K562 (cell line): ENCODE results near the gene UBXN4. TPM values are rescaled to one million over a fixed set of nuclear protein-coding genes. Genes with fewer than 3 reads are reported as not detected.
A peak's percentile ranks its signal among the peaks of the same experiment; 100 is the strongest.

ENCODE experiments used
- DDX20 ChIP-seq: fragments of 450-650 bp; IDR thresholded peaks from 2 replicates; pipeline ENCODE4 v1.6.1; 2016; ENCODE audit warnings: missing genetic modification characterization, low read depth, mild to moderate bottlenecking, missing compliant biosample characterization, moderate library complexity
- KDM1A ChIP-seq, 2 experiments: fragments of 450-650 bp; IDR thresholded peaks; 2 replicates each; pipeline ENCODE4 v1.6.1; 2016; ENCODE audit warnings: mild to moderate bottlenecking in 2 of 2
- NCOA6 ChIP-seq: fragments of 450-650 bp; IDR thresholded peaks from 2 replicates; pipeline ENCODE4 v1.6.1; 2017; ENCODE audit warnings: mild to moderate bottlenecking
- PHTF2 ChIP-seq: fragments of 250-450 bp; sonication (Bioruptor Pico); IDR thresholded peaks from 2 replicates; pipeline ENCODE4 v1.5.0; 2021; ENCODE audit warnings: mild to moderate bottlenecking
- RAD21 ChIP-seq, 2 experiments: fragments of 250-450 bp in 1 of 2; fragments of 450-650 bp in 1 of 2; sonication (Bioruptor Pico) in 1 of 2; formaldehyde crosslinking in 1 of 2; IDR thresholded peaks in 1 of 2; conservative IDR thresholded peaks in 1 of 2; 2 replicates each; pipeline versions ENCODE4 v1.4.0 to v1.8.0; 2020 to 2022; ENCODE audit warnings: mild to moderate bottlenecking in 2 of 2, moderate library complexity in 1 of 2
- RFX5 ChIP-seq: IDR thresholded peaks from 2 replicates; pipeline ENCODE4 v1.6.1; 2011; ENCODE audit warnings: low read depth, mild to moderate bottlenecking, improper control_type of control experiment, low read length
- polyA plus RNA-seq, 8 experiments: library from polyadenylated mRNA; depleted of rRNA in 4 of 8; stranded (reverse) in 5 of 8; unstranded in 3 of 8; fragments of >200 nt; fragmentation: Nextera tagmentation in 2 of 8; fragmentation: Illumina TruSeq in 1 of 8; extraction: Ambion mirVana in 2 of 8; extraction: Trizol in 1 of 8; gene quantifications; 2 replicates each; pipeline versions ENCODE4 v1.2.1 to v1.2.3, GENCODE V29; 2011 to 2014; ENCODE audit warnings: inconsistent platforms in 1 of 8, missing spikeins in 1 of 8
- total RNA-seq, 7 experiments: library from RNA; depleted of rRNA in 6 of 7; stranded (reverse); fragments of >200 nt in 6 of 7; fragmentation: Illumina TruSeq in 2 of 7; extraction: Trizol in 2 of 7; gene quantifications; 2 replicates each; pipeline versions ENCODE4 v1.2.1 to v1.2.3, GENCODE V29; 2011 to 2021; ENCODE audit warnings: low replicate concordance in 1 of 7
- TF ChIP-seq, protein P1 (sequence below): fragments of 250-450 bp; sonication (Bioruptor Pico); IDR thresholded peaks from 2 replicates; pipeline ENCODE4 v1.5.0; 2020; ENCODE audit warnings: mild to moderate bottlenecking, borderline replicate concordance
- TF ChIP-seq, protein P2 (sequence below): fragments of 450-650 bp; formaldehyde crosslinking; IDR thresholded peaks from 2 replicates; pipeline ENCODE4 v1.4.0; 2020; ENCODE audit warnings: mild to moderate bottlenecking

Gene UBXN4
- total and polyA plus RNA-seq, 9 of the 15 experiments (the other 6 are each of a cell fraction or from before 2014, with no cell fraction given): 30.4 to 127 (median 55.3) TPM

DNA sequence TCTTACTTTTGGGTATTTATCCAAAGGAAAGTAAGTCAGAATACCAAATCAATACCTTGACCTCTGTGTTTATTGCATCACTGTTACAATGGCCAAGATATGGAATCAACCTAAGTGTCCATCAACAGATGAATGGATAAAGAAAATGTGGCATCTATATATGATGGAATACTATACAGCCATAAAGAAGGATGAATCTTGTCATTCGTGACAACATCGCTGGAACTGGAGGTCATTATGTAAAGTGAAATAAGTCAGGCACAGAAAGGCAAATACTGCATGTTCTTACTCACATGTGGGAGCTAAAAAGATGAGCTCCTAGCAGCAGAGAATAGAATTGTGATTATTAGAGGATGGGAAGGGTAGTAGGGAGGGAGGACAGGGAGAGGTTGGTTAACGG lies 60.7 kb downstream of the UBXN4 start (continued):
- TF ChIP-seq, protein P1, sequence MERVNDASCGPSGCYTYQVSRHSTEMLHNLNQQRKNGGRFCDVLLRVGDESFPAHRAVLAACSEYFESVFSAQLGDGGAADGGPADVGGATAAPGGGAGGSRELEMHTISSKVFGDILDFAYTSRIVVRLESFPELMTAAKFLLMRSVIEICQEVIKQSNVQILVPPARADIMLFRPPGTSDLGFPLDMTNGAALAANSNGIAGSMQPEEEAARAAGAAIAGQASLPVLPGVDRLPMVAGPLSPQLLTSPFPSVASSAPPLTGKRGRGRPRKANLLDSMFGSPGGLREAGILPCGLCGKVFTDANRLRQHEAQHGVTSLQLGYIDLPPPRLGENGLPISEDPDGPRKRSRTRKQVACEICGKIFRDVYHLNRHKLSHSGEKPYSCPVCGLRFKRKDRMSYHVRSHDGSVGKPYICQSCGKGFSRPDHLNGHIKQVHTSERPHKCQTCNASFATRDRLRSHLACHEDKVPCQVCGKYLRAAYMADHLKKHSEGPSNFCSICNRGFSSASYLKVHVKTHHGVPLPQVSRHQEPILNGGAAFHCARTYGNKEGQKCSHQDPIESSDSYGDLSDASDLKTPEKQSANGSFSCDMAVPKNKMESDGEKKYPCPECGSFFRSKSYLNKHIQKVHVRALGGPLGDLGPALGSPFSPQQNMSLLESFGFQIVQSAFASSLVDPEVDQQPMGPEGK (CRISPR knock-in tag): no peak
- TF ChIP-seq PHTF2 (CRISPR knock-in tag): no peak
- no peak for TF ChIP-seq DDX20 (tag)
- TF ChIP-seq KDM1A (IDR thresholded peaks at IDR 0.05): peak in 1 of 2 experiments; percentile 35; a peak in 1 of 4 replicates
- no peak for TF ChIP-seq RFX5
- no peak for TF ChIP-seq RAD21 (CRISPR knock-in tag; conservative IDR thresholded peaks at IDR 0.05 in 1 of 2, IDR thresholded peaks at IDR 0.05 in 1 of 2)
- TF ChIP-seq, protein P2, sequence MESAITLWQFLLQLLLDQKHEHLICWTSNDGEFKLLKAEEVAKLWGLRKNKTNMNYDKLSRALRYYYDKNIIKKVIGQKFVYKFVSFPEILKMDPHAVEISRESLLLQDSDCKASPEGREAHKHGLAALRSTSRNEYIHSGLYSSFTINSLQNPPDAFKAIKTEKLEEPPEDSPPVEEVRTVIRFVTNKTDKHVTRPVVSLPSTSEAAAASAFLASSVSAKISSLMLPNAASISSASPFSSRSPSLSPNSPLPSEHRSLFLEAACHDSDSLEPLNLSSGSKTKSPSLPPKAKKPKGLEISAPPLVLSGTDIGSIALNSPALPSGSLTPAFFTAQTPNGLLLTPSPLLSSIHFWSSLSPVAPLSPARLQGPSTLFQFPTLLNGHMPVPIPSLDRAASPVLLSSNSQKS (CRISPR knock-in tag): no peak
- no peak for TF ChIP-seq NCOA6
